GM21723 (cell line): ENCODE data around the gene CAMK2N1.
"Not testable (repeated sequence)": the region's sequence is repeated elsewhere in the genome, so short reads cannot be mapped to it uniquely, and the experiment has no call there.

ENCODE experiments used
- ATAC-seq: cut with Tn5 transposase; IDR thresholded peaks from one replicate; pipeline ENCODE4 v1.9.1; 2021; ENCODE audit warnings: mild to moderate bottlenecking, moderate library complexity; ENCODE audit not compliant: unreplicated experiment

Gene CAMK2N1

GRCh38 chr1:20485527-20486456 is at the start of gene CAMK2N1:
CAMK2N1 (minus strand) TSS chr1:20486210; CDS start chr1:20485379, 831 bp downstream.
- no peak for ATAC-seq

DNA sequence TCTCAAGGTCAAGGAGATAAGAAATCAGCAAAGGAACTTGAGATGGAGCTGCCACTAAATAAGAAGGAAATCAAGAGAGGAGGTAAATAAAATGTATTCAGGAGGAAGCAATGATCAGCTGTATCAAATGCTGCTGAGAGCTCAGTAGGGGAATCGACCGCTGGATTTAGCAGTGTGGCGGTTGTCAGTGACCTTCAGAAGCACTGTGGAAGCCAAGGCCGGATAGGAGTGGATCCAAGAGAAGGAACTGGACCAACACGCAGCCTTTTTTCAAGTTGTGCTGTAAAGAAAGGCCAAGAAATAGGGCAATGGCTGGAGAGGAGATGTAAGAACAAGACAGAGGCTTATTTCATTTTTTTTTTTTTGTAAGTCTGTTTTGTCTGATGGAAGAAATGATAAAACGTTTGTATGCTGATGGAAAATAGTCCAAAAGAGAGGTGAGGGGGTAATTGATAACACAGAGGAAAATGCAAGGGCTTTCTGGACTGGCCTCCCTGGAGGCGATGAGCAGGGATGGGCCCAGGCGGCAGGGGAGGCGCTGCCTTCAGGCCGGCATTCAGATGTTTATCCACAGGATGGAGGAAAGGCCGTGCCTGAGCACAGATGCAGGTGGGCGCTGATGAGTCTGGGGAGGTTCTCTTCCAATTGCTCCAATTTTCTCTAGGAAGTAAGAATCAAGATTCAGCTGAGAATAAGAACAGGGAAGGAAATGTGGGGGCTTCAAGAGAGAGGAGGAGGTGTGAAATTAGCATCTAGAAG is 48.8 kb upstream of the CAMK2N1 start:
- ATAC-seq: no peak

- no peak for ATAC-seq
Measured at GRCh38 chr1:20533635-20534034, 47.6 kb upstream of the CAMK2N1 start.

DNA sequence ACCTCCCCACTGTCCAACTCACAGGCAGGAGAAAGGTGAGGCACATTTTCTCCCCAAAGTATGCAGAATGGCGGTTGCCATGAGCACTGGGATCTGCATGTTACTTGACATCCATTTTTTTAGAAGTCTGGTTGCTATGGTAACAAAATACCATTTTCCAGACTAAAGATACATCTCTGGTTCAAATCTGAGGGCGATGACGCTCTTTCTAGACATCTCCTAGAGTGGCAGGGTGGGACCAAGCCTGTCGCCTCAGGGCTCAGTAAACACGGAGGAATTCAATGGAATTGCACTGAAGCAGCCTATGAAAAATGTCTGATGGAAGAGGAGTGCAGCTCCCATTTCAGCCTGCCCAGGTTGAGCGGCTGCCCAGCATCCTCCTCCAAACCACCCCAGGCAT is 44.9 kb upstream of the CAMK2N1 start:
- no peak for ATAC-seq

DNA sequence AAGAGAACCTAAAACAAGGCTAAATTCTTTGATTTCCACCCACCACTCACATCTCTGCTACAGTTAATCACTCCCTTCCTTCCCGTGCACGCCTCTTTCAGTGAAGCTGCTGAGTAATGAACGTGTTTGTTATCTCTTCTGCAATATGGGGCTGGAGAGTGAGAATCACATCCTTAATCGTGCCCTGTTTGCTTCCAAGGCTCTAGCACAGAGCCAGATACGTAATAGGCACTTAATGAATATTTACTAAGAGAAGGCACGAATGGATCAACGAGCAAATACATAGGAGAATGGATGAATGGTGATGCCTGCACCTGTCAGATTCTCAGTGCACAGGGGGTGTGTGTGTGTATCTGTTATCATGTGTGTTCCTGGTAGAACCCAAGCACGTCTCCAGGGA is 44.3 kb upstream of the CAMK2N1 start:
- no peak for ATAC-seq

GRCh38 chr1:20528221-20528620 is 42.2 kb upstream of the CAMK2N1 start:
- no peak for ATAC-seq

GRCh38 chr1:20526267-20526666 is 40.3 kb upstream of the CAMK2N1 start:
- no peak for ATAC-seq

DNA sequence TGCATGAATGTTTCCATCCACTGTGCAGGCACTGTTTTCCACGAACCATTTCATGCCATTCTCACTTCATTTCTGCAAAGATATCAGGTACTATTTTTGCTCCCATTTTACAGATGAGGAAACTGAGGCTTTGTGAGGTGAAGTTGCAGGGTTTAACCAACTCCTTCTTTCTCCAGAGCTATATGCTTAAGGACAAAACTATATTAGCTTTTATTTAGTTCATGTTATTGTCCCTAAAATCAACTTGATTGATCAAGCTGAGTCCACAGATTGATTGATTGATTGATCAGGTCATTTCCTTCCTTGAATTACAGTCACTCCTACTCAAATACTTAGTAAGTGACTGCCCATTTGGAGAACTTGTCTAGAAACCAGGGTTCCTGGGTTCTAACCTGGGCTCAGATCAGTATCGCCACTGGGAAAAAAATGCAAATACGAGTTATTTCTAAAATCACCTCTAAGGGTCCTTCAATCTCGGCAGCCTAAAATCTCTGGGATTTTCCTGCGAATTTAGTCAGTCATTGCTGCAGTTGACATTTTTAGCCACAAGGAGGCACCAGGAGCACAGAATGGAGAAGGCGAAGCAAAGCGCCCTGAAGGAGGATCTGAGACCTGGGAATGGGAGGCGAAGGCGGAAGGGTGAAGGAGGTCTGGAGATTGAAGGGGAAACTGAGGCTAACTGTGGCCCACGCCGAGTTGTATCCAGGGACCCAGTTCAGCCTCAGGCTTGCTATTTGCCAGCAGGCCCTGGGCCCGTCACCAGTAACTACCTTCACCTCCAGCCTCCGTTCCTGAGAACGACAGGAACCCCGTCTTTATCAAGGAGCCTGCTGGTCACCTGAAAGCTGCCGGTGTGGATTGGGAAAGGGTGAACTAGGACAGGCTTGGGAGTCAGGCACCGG is 36.2 kb upstream of the CAMK2N1 start:
- no peak for ATAC-seq

DNA sequence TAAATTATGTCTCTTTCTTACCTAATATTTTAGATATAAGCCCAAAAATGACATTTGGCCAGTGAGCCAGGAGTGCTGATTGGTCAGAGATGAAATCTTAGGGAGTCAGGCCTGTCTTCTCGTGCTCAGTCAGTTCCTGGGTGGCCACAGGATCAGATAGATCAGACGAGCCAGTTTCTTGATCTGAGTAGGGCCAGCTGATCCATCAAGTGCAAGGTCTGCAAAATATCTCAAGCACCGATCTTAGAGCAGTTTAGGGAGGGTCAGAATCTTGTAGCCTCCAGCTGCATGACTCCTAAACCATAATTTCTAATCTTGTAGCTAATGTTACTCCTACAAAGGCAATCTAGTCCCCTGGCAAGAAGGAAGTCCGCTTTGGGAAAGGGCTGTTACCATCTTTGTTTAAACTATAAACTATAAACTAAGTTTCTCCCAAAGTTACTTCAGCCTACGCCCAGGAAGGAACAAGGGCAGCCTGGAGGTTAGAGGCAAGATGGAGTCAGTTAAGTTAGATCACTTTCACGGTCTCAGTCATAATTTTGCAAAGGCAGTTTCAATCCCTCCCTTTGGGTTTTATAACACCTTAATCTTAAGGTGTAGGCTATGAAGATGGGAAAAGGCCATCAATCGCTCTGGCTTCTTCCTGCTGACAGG is 33.7 kb upstream of the CAMK2N1 start:
- not testable (repeated sequence) for ATAC-seq

- no peak for ATAC-seq
Measured at GRCh38 chr1:20511518-20512428, 25.8 kb upstream of the CAMK2N1 start.

DNA sequence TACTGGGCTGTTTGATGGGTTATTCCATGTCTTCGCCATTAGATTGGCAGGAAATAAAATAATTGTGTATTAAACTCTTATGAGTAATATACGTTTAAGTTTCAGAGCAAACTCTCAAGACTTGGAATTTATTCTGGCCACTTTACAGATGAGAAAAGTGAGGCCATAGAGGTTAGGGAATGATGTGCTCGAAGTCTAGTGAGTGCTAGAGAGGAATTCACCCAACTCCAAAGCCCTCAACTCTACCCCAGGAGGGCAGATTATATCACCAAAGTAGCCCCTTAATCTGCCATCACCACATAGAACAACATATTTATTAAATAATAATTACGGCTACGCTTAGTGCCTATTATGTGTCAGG is 22.4 kb upstream of the CAMK2N1 start:
- ATAC-seq: no peak

GRCh38 chr1:20507564-20508410 is 21.8 kb upstream of the CAMK2N1 start, which contains the start of gene MUL1:
MUL1 (minus strand) TSS chr1:20508151; CDS start chr1:20508024, 127 bp downstream.
- peak; percentile 88 for ATAC-seq

DNA sequence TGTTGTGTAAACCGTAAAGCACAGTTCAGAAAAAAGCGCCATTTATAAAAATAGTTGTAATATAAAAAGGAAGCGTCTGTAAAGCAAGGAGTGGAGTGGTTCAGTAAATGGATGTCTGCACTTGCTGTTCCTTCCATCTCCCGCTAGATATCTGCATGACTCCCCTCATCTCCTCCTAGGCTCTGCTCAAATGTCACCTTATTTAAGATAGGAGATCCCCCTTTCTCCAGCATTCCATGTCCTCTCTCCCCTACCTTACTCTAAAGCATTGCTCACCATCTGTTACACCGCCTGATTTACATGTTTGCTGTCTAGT is 21.2 kb upstream of the CAMK2N1 start:
- peak; percentile 6 for ATAC-seq

DNA sequence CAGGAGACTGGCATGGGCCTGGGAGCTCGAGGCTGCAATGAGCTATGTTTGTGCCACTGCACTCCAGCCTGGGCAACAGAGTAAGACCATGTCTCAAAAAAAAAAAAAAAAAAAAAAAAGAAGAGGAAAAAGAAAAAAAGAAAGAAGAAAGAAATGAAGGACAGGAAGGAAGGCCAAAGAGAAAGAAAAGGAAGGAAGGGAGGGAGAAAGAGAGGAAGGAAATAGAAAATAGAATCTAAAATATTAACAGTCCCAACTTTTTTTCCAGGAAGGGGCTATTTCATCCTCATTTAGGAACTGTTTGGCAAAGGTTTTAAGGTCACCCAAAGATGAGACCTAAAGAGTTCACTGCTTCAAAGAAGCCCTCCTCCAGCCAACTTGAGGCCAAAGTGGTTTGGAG is 19.5 kb upstream of the CAMK2N1 start:
- ATAC-seq: no peak

- no peak for ATAC-seq
Measured at GRCh38 chr1:20500716-20501115, 14.7 kb upstream of the CAMK2N1 start.

DNA sequence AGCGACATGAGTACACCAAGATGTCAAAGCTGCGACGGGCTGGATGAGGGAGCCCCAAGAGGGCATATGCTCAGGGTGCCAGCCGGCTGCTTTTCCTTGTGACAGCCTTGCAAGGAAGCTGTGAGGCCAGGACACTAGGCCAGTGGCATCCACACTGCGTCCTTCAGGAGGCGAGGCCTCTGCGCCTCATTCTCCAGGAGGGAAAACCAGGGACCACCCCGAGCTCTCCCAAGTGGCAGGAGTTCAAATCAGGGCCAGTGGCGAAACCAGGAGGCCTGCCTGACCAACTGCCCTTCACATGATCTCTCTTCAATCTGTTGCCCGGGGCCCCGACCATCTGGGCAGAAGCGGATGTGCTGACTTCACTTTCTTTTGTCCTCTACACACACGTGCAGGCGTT is 13.7 kb upstream of the CAMK2N1 start:
- no peak for ATAC-seq

DNA sequence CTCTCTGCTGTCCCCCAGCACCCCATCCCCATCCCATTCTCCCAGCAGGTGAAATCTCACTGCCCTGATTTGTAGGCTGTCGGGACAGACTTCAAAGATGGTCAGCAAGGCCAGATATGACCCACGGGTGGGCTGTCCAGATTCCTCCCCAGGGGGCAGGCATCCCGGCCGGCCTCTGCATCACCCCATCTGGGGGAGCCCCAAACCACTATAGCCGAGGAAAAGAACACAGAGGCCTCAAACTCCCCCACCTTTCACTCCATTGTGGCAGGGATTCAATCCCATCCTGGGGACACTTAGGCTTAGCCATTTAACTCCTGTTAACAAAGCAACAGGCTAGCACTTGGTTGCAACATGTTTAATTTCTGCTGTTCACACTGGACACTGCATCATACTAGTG is 13.1 kb upstream of the CAMK2N1 start:
- ATAC-seq: no peak

DNA sequence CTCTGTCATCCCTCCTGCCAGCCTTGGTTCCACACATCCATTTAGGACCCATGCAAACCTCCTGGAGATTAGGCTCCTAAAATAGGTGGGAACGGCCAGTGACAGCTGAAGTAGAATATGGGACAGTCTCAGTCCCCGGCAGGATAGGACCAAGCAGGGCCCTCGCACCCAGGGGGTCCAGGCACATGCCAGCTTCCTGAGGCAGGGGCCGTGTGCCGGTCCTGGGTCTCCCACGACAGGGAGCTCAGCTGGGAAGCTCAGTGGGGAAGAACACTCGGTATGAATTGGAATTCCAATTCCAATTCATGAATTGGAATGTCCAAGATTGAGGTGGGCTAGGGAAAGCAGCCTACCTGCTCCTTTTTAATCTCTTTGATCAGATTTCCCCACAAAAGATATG is 12.1 kb upstream of the CAMK2N1 start:
- ATAC-seq: no peak

DNA sequence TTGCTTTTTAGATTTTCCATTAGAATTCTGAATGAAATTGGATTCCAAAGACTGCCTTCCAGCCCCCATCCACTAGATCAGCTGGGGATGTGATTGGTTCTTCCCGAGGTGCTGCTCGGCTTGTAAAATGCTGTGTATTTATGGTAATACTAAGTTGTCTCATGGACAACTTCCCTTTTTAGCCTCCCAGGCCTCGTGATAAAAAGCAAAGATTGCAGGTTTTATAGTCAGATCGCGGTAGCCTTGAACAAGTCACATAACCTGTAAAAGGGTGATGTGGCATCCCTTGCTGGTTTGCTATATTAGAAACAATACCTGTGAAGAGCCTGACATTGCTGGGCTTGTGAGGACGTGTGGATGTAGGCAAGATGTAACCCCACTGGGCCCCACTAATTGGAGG is 11.5 kb upstream of the CAMK2N1 start:
- no peak for ATAC-seq
